Breast epithelium (tissue), 3 donors: ENCODE measurements around the gene WWC1.
"Not testable (repeated sequence)": the region's sequence is repeated elsewhere in the genome, so short reads cannot be mapped to it uniquely, and the experiment has no call there.

Experiments used
- CTCF ChIP-seq, 3 donors: fragments of 450-650 bp; IDR thresholded peaks; one replicate each; pipeline ENCODE4 v1.5.1; 2016 to 2017; ENCODE audit warnings: antibody characterized with exemption in 3 of 3, mild to moderate bottlenecking in 3 of 3, moderate library complexity in 3 of 3
- POLR2A ChIP-seq: fragments of 450-650 bp; IDR thresholded peaks from one replicate; pipeline ENCODE4 v1.6.1; 2016; ENCODE audit warnings: antibody characterized with exemption, mild to moderate bottlenecking, moderate library complexity
- POLR2AphosphoS5 ChIP-seq, 3 donors: sonication (generic); formaldehyde crosslinking; IDR thresholded peaks; one replicate each; pipeline ENCODE4 v1.6.1; 2017; ENCODE audit warnings: antibody characterized with exemption in 3 of 3

GRCh38 chr5:168286863-168287262, 4.6 kb upstream of the WWC1 start:
- TF ChIP-seq CTCF (IDR thresholded peaks at IDR 0.05); POLR2AphosphoS5 (IDR thresholded peaks at IDR 0.05); POLR2A: not testable (repeated sequence)
